ENCODE results near the gene PRR33.
"Not testable (repeated sequence)": the region's sequence is repeated elsewhere in the genome, so short reads cannot be mapped to it uniquely, and the experiment has no call there.

PRR33 gene

DNA sequence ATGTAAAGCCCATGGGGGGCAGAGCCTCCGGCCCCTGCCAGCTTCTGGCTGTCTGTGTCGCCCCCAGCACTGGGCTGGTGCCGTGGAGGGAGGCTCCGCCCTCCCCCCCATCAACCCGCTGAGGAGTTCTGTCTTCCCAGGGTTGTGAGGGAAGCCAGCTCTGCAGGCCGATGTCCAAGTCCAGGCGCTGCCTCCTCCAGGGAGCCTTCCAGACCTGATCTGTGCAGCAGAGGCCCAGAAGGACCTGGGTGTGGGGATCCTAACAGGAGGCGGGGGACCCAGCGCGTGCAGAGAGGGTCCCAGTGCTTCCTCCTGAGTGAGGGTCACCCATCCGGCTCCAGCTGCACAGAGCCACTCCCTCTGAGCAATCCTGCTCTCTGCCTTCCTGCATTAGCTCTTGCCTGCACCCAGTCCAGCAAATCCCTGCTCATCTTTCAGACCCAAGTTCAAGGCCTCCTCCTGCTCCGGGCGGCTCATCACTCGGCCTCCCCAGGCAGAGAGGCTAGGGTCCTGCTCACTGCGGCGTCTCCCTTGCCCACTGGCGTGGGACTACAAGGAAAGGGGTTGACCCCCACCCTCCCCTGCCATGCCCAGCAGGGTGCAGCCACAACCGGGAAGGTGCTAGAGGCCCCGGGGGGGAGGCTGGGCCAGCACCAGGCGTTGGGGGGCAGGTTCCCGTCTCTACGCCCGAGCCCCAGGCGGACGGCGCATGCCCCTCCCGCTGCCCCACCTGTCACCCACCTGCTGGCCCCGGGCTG lies 16.4 kb downstream of the PRR33 start:
- DNase-seq (ENCODE audit: low spot score), result no peak

DNA sequence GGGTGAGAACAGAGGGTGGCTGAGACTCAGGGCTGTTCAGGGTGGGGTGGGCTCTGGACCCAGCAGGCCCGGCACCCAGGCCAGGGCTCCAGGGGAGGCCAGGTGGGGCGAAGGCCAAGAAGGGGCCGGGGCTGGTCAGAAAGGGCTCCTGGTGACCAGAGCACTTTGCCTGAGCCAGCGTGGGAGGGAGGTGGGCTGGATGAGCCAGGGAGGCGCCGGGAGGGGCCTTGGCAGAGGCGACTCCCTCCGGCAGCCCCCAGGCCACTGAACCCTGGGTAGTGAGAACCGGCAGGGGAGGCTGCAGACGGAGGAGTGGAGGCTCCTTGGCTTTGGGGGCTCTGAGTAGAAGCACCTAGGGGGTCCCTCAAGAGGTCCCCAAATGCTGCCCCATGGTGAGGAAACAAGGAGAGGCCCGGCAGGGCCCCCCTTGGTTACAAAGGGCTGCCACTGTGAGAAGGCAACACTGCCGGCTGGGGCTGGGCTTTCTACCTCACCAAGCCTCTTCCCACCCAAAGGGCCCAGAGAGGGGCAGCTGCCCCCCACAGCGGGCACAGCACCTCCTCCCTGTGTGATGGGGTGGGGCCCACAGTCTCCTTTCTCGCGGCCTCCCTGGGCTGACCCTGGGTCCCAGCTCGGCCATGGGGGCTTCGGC lies 17.1 kb downstream of the PRR33 start:
- not testable (repeated sequence) for DNase-seq (ENCODE audit: low spot score)

GRCh38 chr11:1873813-1874150 lies 17.9 kb downstream of the PRR33 start:
- DNase-seq (ENCODE audit: low spot score), result not testable (repeated sequence)

- DNase-seq (ENCODE audit: low spot score), result no peak
Measured at GRCh38 chr11:1873048-1873812, 18.5 kb downstream of the PRR33 start.

DNA sequence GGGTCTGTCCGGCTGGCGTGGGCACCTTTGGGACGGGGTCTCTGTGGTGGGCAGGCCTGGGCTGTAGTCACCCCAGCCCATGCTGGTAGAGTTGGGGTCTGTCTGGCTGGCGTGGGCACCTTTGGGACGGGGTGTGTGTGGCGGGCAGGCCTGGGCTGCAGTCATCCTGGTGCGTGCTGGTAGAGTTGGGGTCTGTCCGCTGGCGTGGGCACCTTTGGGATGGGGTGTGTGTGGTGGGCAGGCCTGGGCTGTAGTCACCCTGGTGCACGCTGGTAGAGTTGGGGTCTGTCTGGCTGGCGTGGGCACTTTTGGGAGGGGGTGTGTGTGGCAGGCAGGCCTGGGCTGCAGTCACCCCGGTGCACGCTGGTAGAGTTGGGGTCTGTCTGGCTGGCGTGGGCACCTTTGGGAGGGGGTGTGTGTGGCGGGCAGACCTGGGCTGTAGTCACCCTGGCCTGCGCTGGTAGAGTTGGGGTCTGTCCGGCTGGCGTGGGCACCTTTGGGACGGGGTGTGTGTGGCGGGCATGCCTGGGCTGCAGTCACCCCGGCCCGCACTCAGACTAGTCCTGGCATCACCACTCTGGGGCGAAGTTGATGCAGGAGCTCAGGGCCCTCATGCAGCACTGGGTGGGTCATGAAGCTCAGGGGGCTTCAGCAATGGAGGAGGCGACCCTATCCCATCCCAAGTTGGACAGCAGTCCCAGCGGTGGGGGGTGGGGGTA lies 19.3 kb downstream of the PRR33 start:
- DNase-seq (ENCODE audit: low spot score), result no peak

GRCh38 chr11:1871531-1871930 lies 20.2 kb downstream of the PRR33 start:
- no peak for DNase-seq (ENCODE audit: low spot score)

DNA sequence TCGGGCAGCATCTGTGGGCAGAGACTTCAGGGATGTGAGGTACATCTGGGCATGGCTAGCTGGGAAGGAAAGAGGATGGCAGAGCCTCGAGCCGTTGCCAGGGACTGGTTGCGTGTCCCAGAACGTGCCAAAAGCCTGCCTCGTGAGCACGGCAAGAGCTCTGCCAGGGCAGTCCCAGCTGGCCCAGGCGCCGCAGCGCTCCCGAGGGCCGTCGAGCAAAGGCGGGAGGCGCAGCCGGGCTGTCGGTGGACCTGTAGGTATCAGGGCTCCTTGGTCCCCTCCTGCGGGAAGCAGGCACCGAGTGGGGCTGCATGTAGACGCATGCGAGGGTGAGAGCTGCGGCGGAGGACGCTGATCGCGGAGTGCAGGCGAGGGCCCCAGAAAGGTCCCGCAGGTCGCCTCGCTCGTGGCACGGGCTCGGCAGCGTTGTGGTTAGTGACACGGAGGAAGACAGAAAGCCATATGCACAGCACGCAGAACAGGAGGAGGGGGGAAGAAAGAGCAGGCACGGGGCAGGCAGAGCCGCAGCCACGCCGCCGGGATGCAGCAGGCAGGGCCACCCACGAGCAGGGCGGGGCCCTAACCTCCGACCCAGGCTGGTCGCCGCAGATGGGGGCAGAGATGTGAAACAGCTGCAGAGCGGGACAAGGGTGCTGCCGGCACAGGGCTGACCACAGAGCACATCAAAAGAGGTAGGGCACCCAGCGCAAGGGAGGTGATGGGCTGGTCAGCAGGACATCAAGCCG lies 20.8 kb downstream of the PRR33 start:
- DNase-seq (ENCODE audit: low spot score), result no peak

DNA sequence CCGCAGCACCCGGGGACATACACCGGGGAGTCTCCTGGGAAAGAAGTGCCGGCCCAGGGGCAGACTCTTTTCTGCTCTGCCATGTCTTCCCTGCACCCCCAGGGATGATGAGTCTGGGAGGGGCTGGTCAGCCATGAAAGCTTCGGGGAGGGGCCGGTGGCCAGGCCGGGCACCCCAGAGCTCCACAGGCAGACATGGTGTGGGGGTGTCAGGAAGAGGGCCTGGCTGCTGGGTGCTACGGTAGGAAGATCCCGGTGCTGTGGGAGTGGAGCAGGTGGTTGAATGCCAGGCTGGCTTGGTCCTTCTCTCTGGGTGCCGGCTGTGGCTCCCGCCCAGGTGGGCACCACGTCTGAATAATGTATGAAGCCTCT lies 21.4 kb downstream of the PRR33 start:
- DNase-seq (ENCODE audit: low spot score), result no peak

GRCh38 chr11:1869427-1870325 lies 22.0 kb downstream of the PRR33 start:
- DNase-seq (ENCODE audit: low spot score), result peak; percentile 66

DNA sequence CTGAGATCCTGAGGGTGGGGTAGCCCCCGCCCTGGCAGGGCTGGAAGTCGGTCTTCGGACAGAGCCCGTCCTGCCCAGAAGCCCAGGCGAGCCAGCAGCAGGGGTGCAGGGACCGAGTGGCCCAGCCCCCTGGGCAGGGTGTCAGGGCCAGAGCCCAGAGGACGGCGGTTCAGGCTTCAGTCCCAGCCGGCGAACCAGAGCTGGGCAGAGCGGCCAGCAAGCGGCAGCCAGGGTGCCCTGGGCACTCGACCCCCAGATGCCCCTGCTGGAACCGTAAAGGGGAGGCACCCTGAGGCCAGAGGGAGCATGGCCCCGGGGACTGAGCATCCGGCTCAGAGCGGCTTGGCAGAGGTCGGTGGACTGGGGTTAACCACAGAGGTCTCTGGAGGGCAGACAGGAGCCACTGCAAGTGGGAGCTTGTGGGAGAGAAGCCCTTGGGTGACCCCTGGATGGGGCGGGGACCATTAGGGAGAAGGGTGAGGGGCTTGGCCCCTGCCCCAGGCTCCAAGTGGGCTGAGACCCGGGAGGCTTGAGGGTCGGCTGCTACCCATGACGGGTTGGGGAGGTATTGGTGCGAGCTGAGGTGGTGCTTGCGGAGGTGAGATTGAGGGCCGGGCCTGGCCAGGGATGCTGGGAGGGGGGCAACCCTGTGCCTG lies 22.9 kb downstream of the PRR33 start:
- no peak for DNase-seq (ENCODE audit: low spot score)

DNA sequence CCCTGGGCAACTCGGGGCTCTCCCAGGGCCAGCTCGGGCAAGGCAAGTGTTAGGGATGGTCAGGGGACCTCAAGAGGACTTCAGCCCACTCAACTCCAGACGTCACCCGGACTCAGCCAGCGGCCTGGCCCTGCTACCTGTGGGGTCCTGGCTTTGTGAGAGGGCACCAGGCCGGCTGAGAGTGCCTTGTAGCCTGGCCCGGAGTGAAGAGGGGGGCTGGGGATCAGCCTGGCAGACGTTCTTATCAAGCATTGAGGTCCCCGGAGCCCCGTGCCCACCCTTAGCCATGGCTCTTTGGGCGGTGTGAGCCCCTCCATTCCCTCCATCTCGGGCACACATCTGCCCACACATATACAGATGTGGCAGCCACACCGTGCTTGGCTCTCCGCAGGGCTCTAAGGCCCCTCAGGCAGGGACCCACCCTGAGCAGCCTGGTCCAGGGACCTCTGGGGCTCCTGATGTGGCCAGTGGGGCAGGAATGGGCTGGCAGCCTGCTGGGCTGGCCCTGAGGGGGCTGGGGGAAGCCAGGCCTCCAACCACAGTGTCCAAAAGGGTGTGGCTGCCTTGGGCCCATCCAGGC lies 23.5 kb downstream of the PRR33 start:
- DNase-seq (ENCODE audit: low spot score), result no peak

- DNase-seq (ENCODE audit: low spot score), result no peak
Measured at GRCh38 chr11:1867381-1867780, 24.3 kb downstream of the PRR33 start.

DNA sequence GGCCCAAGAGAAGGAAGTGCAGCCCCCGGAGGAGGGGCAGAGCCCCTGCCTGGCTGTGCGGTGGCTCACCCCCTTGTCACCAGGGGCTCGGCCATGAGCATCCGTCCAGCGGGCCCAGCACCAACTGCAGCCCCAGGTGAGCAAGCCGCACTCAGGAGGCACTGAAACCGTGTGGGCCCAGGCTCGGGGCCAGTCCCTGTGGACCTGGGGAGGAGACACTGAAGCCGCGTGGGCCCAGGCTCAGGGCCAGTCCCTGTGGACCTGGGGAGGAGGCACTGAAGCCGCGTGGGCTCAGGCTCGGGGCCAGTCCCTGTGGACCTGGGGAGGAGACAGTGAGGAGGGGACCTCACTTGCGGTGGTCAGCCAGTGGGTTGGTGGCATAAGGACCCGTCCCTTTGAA lies 24.9 kb downstream of the PRR33 start:
- no peak for DNase-seq (ENCODE audit: low spot score)

GRCh38 chr11:1866226-1866625 lies 25.5 kb downstream of the PRR33 start:
- no peak for DNase-seq (ENCODE audit: low spot score)

GRCh38 chr11:1864831-1865665 lies 26.6 kb downstream of the PRR33 start:
- no peak for DNase-seq (ENCODE audit: low spot score)

GRCh38 chr11:1864231-1864630 lies 27.5 kb downstream of the PRR33 start:
- no peak for DNase-seq (ENCODE audit: low spot score)

- no peak for DNase-seq (ENCODE audit: low spot score)
Measured at GRCh38 chr11:1863352-1864216, 28.1 kb downstream of the PRR33 start.
